Natural killer cell (primary cell): ENCODE results near the gene TBC1D24. TPM values are rescaled to one million over a fixed set of nuclear protein-coding genes. Genes with fewer than 3 reads are reported as not detected.

Experiments used
- ATAC-seq, 3 donors: fragments of 150-1000 bp in 2 of 3; fragments of 200-7000 bp in 1 of 3; cut with Tn5 transposase; 1 replicate in 1 of 3; 2 replicates in 2 of 3; pipeline ENCODE4 v1.10.0; 2021; ENCODE audit warnings: mild to moderate bottlenecking in 2 of 3, moderate library complexity in 2 of 3
- DNase-seq, 2 donors: peaks; one replicate each; pipeline versions ENCODE4 v3.0.0 to v3.0.0-alpha.2; 2013 to 2021; ENCODE audit warnings: mixed read lengths in 1 of 2
- H3K27ac ChIP-seq: one replicate; pipeline ENCODE4 v1.5.1; 2013; ENCODE audit warnings: mild to moderate bottlenecking, low read length
- H3K27me3 ChIP-seq: one replicate; pipeline ENCODE4 v1.6.1; 2013; ENCODE audit warnings: low read length; ENCODE audit not compliant: control insufficient read depth, insufficient read depth
- H3K36me3 ChIP-seq: one replicate; pipeline ENCODE4 v1.6.1; 2013; ENCODE audit warnings: low read length; ENCODE audit not compliant: control insufficient read depth, insufficient read depth
- H3K4me1 ChIP-seq: one replicate; pipeline ENCODE4 v1.6.1; 2013; ENCODE audit warnings: low read length; ENCODE audit not compliant: control insufficient read depth, insufficient read depth
- H3K4me3 ChIP-seq: one replicate; pipeline ENCODE4 v1.5.1; 2013; ENCODE audit warnings: low read length
- H3K9me3 ChIP-seq: one replicate; pipeline ENCODE4 v1.6.1; 2013; ENCODE audit warnings: low read length; ENCODE audit not compliant: control insufficient read depth, insufficient read depth
- H3K27ac Mint-ChIP-seq, 2 donors: one replicate each; pipeline ENCODE4 v1.8.0; 2022; ENCODE audit warnings: mild to moderate bottlenecking in 2 of 2, mixed read lengths in 2 of 2, moderate library complexity in 1 of 2
- H3K27me3 Mint-ChIP-seq, 2 donors: one replicate each; pipeline ENCODE4 v1.8.0; 2022; ENCODE audit warnings: low read depth in 2 of 2, mixed read lengths in 2 of 2
- H3K36me3 Mint-ChIP-seq: one replicate; pipeline ENCODE4 v1.8.0; 2022; ENCODE audit warnings: mixed read lengths
- H3K4me1 Mint-ChIP-seq, 2 donors: one replicate each; pipeline ENCODE4 v1.8.0; 2022; ENCODE audit warnings: mixed read lengths in 2 of 2
- H3K4me3 Mint-ChIP-seq: one replicate; pipeline ENCODE4 v1.8.0; 2022; ENCODE audit warnings: mild to moderate bottlenecking, moderate library complexity, mixed read lengths
- H3K9me3 Mint-ChIP-seq, 2 donors: one replicate each; pipeline ENCODE4 v1.8.0; 2022; ENCODE audit warnings: mixed read lengths in 2 of 2
- CTCF ChIP-seq: fragments of 200-600 bp; IDR thresholded peaks from one replicate; pipeline ENCODE4 v1.8.0; 2022; ENCODE audit warnings: antibody characterized with exemption
- WGBS: methylation state at CpG from one replicate; pipeline ENCODE4 v1.1.7; 2013; ENCODE audit warnings: missing lambda C conversion rate; ENCODE audit not compliant: insufficient coverage; 5-methylcytosine and 5-hydroxymethylcytosine counted together
- intact Hi-C: fragments of 100-400 bp; cut with micrococcal nuclease; formaldehyde crosslinking; loops from one replicate; pipeline ENCODE4 v1.14.2; 2022
- total RNA-seq, 4 donors: library from RNA; stranded (reverse); fragments of 120-200 nt in 1 of 4; gene quantifications; one replicate each; pipeline versions ENCODE4 v1.2.3 to v1.2.4, GENCODE V29; 2013 to 2022

The TBC1D24 gene
- total RNA-seq, 3 donors from 2014 or later (not counting 1 experiment from before 2014, with no cell fraction given): 7.2 to 13.0 (median 10.9) TPM

GRCh38 chr16:2429034-2429770 is 45.7 kb upstream of the TBC1D24 start, which contains the start of gene CCNF:
CCNF (plus strand) TSS chr16:2429447; CDS start chr16:2429482, 35 bp downstream.
- peak; percentile 97 to 99 (median 98) for ATAC-seq
- no peaks in the 10 kb centered on the region for H3K27me3 ChIP-seq
- Mint-ChIP-seq H3K27me3 (no peaks in the 10 kb centered on the region), H3K36me3 (no peaks in the 10 kb centered on the region), H3K27ac (peak within 1 kb of the TSS; percentile 68 to 83), H3K4me1 (peaks cover 25 to 26% of the 10 kb centered on the region in 2 donors), H3K4me3 (peak within 1 kb of the TSS; percentile 93), H3K9me3 (no peaks in the 10 kb centered on the region)
- intact Hi-C loops: no loop called here
- H3K27ac ChIP-seq: no peak within 1 kb of the TSS
- peak within 1 kb of the TSS; percentile 70 for H3K4me3 ChIP-seq
- TF ChIP-seq CTCF: no peak
- peaks cover 19% of the 10 kb centered on the region for H3K4me1 ChIP-seq
- WGBS: under 1% methylated on average over 103 of the region's 103 CpGs
- H3K36me3 ChIP-seq: peaks cover 12% of the 10 kb centered on the region
- peak; percentile 91 to 98 for DNase-seq
- H3K9me3 ChIP-seq: no peaks in the 10 kb centered on the region

GRCh38 chr16:2429771-2430663 is 44.9 kb upstream of the TBC1D24 start:
- H3K9me3 ChIP-seq: no peaks in the 10 kb centered on the region
- H3K27ac ChIP-seq: no peak overlapping the region
- intact Hi-C loops: no loop called here
- peaks cover 12% of the 10 kb centered on the region for H3K36me3 ChIP-seq
- no peaks in the 10 kb centered on the region for H3K27me3 ChIP-seq
- H3K36me3 Mint-ChIP-seq: no peaks in the 10 kb centered on the region
- H3K4me1 Mint-ChIP-seq: peaks cover 25 to 26% of the 10 kb centered on the region in 2 donors
- no peak for TF ChIP-seq CTCF
- H3K9me3 Mint-ChIP-seq: no peaks in the 10 kb centered on the region
- no peaks in the 10 kb centered on the region for H3K27me3 Mint-ChIP-seq
- peaks cover 19% of the 10 kb centered on the region for H3K4me1 ChIP-seq
- peak overlapping the region; percentile 55 for H3K4me3 ChIP-seq
- peak overlapping the region; percentile 12 to 51 for H3K27ac Mint-ChIP-seq
- DNase-seq: peak in 1 of 2 donors; percentile 55
- WGBS: 1% methylated on average over 46 of the region's 46 CpGs
- ATAC-seq: no peak
- H3K4me3 Mint-ChIP-seq: peak overlapping the region; percentile 90

- no peaks in the 10 kb centered on the region for H3K27me3 ChIP-seq
- Mint-ChIP-seq H3K4me3 (no peak overlapping the region), H3K36me3 (no peaks in the 10 kb centered on the region), H3K9me3 (no peaks in the 10 kb centered on the region), H3K27ac (no peak overlapping the region), H3K27me3 (no peaks in the 10 kb centered on the region), H3K4me1 (peaks cover 30% of the 10 kb centered on the region in 2 donors)
- DNase-seq (no peak), ATAC-seq (no peak)
- intact Hi-C loops: no loop called here
- no peak for TF ChIP-seq CTCF
- WGBS: 98% methylated on average over 6 of the region's 6 CpGs
- H3K27ac ChIP-seq: no peak overlapping the region
- peaks cover 32% of the 10 kb centered on the region for H3K4me1 ChIP-seq
- no peak overlapping the region for H3K4me3 ChIP-seq
- H3K9me3 ChIP-seq: no peaks in the 10 kb centered on the region
- H3K36me3 ChIP-seq: peaks cover 17% of the 10 kb centered on the region
These were observed 42.6 kb upstream of the TBC1D24 start for GRCh38 chr16:2432286-2432685.
